ENCODE results near the gene FAM131C.
"Not testable (repeated sequence)": the region's sequence is repeated elsewhere in the genome, so short reads cannot be mapped to it uniquely, and the experiment has no call there.

FAM131C gene

GRCh38 chr1:16076031-16076864 lies 2.8 kb upstream of the FAM131C start:
- no peak for DNase-seq

- DNase-seq, result peak; percentile 79
Observed at GRCh38 chr1:16075337-16076030, 2.0 kb upstream of the FAM131C start.

GRCh38 chr1:16074217-16074616 lies 766 bp upstream of the FAM131C start:
- no peak for DNase-seq

GRCh38 chr1:16072616-16073484 lies 601 bp downstream of the FAM131C start:
- no peak for DNase-seq

GRCh38 chr1:16072095-16072494 lies 1.4 kb downstream of the FAM131C start:
- DNase-seq, result no peak

- no peak for DNase-seq
Observed at GRCh38 chr1:16071614-16072013, 1.8 kb downstream of the FAM131C start.

GRCh38 chr1:16070640-16071355 lies 2.7 kb downstream of the FAM131C start:
- DNase-seq, result no peak

GRCh38 chr1:16068356-16069270 lies 4.8 kb downstream of the FAM131C start:
- no peak for DNase-seq

GRCh38 chr1:16067933-16068332 lies 5.5 kb downstream of the FAM131C start:
- no peak for DNase-seq

- DNase-seq, result peak; percentile 70
Observed at GRCh38 chr1:16067127-16067768, 6.2 kb downstream of the FAM131C start.

- DNase-seq, result no peak
Observed at GRCh38 chr1:16066245-16066644, 7.2 kb downstream of the FAM131C start.

- no peak for DNase-seq
Observed at GRCh38 chr1:16065269-16065576, 8.2 kb downstream of the FAM131C start.

- DNase-seq, result no peak
Observed at GRCh38 chr1:16064536-16065268, 8.7 kb downstream of the FAM131C start.

GRCh38 chr1:16063921-16064320 lies 9.5 kb downstream of the FAM131C start:
- DNase-seq, result no peak

- DNase-seq, result no peak
Observed at GRCh38 chr1:16063226-16063829, 10.1 kb downstream of the FAM131C start.

- not testable (repeated sequence) for DNase-seq
Observed at GRCh38 chr1:16062687-16063075, 10.8 kb downstream of the FAM131C start.

- DNase-seq, result not testable (repeated sequence)
Observed at GRCh38 chr1:16061989-16062686, 11.3 kb downstream of the FAM131C start.

GRCh38 chr1:16061266-16061665 lies 12.2 kb downstream of the FAM131C start:
- DNase-seq, result no peak

- peak; percentile 40 for DNase-seq
Observed at GRCh38 chr1:16058394-16059120, 14.9 kb downstream of the FAM131C start.
